ENCODE measurements around the gene SMURF1.

SMURF1 gene

GRCh38 chr7:99184532-99185218 lies 40.8 kb upstream of the SMURF1 start:
- H3K4me3 ChIP-seq (replicated peaks; ENCODE audit: low read depth, low read length), result no peak overlapping the region
- no peaks in the 10 kb centered on the region; the same call in 1 of the 2 replicates for H3K27me3 ChIP-seq (replicated peaks; ENCODE audit: control insufficient read depth, insufficient read depth, low read length)
- DNase-seq (ENCODE audit: extremely low read depth, insufficient read length), result no peak
- H3K36me3 ChIP-seq (ENCODE audit: control insufficient read depth, insufficient read depth, low read length), result no peaks in the 10 kb centered on the region
- TF ChIP-seq CTCF (IDR thresholded peaks at IDR 0.05; ENCODE audit: insufficient read depth, low read length, poor library complexity, severe bottlenecking), result no peak

GRCh38 chr7:99180067-99180650 lies 36.3 kb upstream of the SMURF1 start:
- Histone ChIP-seq H3K27me3 (replicated peaks; ENCODE audit: control insufficient read depth, insufficient read depth, low read length) (no peaks in the 10 kb centered on the region; the same call in 1 of the 2 replicates), H3K4me3 (replicated peaks; ENCODE audit: low read depth, low read length) (no peak overlapping the region), H3K36me3 (ENCODE audit: control insufficient read depth, insufficient read depth, low read length) (no peaks in the 10 kb centered on the region)
- DNase-seq (ENCODE audit: extremely low read depth, insufficient read length), result no peak
- TF ChIP-seq CTCF (IDR thresholded peaks at IDR 0.05; ENCODE audit: insufficient read depth, low read length, poor library complexity, severe bottlenecking), result no peak

GRCh38 chr7:99177165-99177564 lies 33.3 kb upstream of the SMURF1 start:
- Histone ChIP-seq H3K27me3 (replicated peaks; ENCODE audit: control insufficient read depth, insufficient read depth, low read length) (no peaks in the 10 kb centered on the region; the same call in 1 of the 2 replicates), H3K36me3 (ENCODE audit: control insufficient read depth, insufficient read depth, low read length) (no peaks in the 10 kb centered on the region), H3K4me3 (replicated peaks; ENCODE audit: low read depth, low read length) (no peak overlapping the region)
- TF ChIP-seq CTCF (IDR thresholded peaks at IDR 0.05; ENCODE audit: insufficient read depth, low read length, poor library complexity, severe bottlenecking), result no peak
- DNase-seq (ENCODE audit: extremely low read depth, insufficient read length), result no peak

GRCh38 chr7:99173787-99174186 lies 29.9 kb upstream of the SMURF1 start:
- Histone ChIP-seq H3K36me3 (ENCODE audit: control insufficient read depth, insufficient read depth, low read length) (no peaks in the 10 kb centered on the region), H3K27me3 (replicated peaks; ENCODE audit: control insufficient read depth, insufficient read depth, low read length) (no peaks in the 10 kb centered on the region; the same call in 1 of the 2 replicates), H3K4me3 (replicated peaks; ENCODE audit: low read depth, low read length) (no peak overlapping the region)
- no peak for DNase-seq (ENCODE audit: extremely low read depth, insufficient read length)
- no peak for TF ChIP-seq CTCF (IDR thresholded peaks at IDR 0.05; ENCODE audit: insufficient read depth, low read length, poor library complexity, severe bottlenecking)

- Histone ChIP-seq H3K27me3 (replicated peaks; ENCODE audit: control insufficient read depth, insufficient read depth, low read length) (no peaks in the 10 kb centered on the region), H3K36me3 (ENCODE audit: control insufficient read depth, insufficient read depth, low read length) (no peaks in the 10 kb centered on the region), H3K4me3 (replicated peaks; ENCODE audit: low read depth, low read length) (no peak overlapping the region)
- no peak for DNase-seq (ENCODE audit: extremely low read depth, insufficient read length)
- TF ChIP-seq CTCF (IDR thresholded peaks at IDR 0.05; ENCODE audit: insufficient read depth, low read length, poor library complexity, severe bottlenecking), result no peak
These were observed 27.8 kb upstream of the SMURF1 start for GRCh38 chr7:99171731-99172130.

All from GM06990 (cell line).